ENCODE results near the gene ZNF681.

GRCh38 chr19:23795462-23795861, 36.8 kb upstream of the ZNF681 start:
- no peak for TF ChIP-seq RAD21 (CRISPR knock-in tag; IDR thresholded peaks at IDR 0.05)
- no peak for TF ChIP-seq RBM22 (optimal IDR thresholded peaks at IDR 0.05; ENCODE audit: low read length)
- TF ChIP-seq GPBP1L1 (CRISPR knock-in tag; IDR thresholded peaks at IDR 0.05), result no peak
